Type B pancreatic cell (in vitro differentiated cells): Measurements from ENCODE around the gene IGF2. TPM values are rescaled to one million over a fixed set of nuclear protein-coding genes. Genes with fewer than 3 reads are reported as not detected.

Source experiments
- DNase-seq: peaks from one replicate; pipeline ENCODE4 v3.0.0; 2021; ENCODE audit warnings: mixed read lengths; ENCODE audit not compliant: unreplicated experiment; ENCODE audit errors: extremely low spot score
- H3K27ac Mint-ChIP-seq: 2 replicates; pipeline ENCODE4 v1.8.0; 2021; ENCODE audit warnings: mild to moderate bottlenecking, mixed read lengths
- H3K27me3 Mint-ChIP-seq: 2 replicates; pipeline ENCODE4 v1.8.0; 2021; ENCODE audit warnings: mixed read lengths
- H3K36me3 Mint-ChIP-seq: 2 replicates; pipeline ENCODE4 v1.8.0; 2021; ENCODE audit warnings: mixed read lengths
- H3K4me1 Mint-ChIP-seq: one replicate; pipeline ENCODE4 v1.8.0; 2021; ENCODE audit warnings: mixed read lengths; ENCODE audit not compliant: unreplicated experiment
- H3K4me3 Mint-ChIP-seq: 2 replicates; pipeline ENCODE4 v1.8.0; 2021; ENCODE audit warnings: mild to moderate bottlenecking, mixed read lengths
- H3K9me3 Mint-ChIP-seq: 2 replicates; pipeline ENCODE4 v1.8.0; 2021; ENCODE audit warnings: mixed read lengths
- total RNA-seq: library from RNA; stranded (reverse); gene quantifications from 2 replicates; pipeline ENCODE4 v1.2.1, GENCODE V29; 2021; ENCODE audit warnings: low replicate concordance
- TF ChIP-seq, protein P1 (sequence below): fragments of 200-600 bp; sonication (generic); conservative IDR thresholded peaks from 2 replicates; pipeline ENCODE4 v1.5.0; 2021; ENCODE audit warnings: antibody characterized with exemption, mild to moderate bottlenecking

IGF2 gene
- total RNA-seq, 1 donor from 2014 or later: 2,350 TPM

GRCh38 chr11:2092464-2092910 is 46.7 kb downstream of the IGF2 start:
- DNase-seq: peak; percentile 61
- TF ChIP-seq, protein P1, sequence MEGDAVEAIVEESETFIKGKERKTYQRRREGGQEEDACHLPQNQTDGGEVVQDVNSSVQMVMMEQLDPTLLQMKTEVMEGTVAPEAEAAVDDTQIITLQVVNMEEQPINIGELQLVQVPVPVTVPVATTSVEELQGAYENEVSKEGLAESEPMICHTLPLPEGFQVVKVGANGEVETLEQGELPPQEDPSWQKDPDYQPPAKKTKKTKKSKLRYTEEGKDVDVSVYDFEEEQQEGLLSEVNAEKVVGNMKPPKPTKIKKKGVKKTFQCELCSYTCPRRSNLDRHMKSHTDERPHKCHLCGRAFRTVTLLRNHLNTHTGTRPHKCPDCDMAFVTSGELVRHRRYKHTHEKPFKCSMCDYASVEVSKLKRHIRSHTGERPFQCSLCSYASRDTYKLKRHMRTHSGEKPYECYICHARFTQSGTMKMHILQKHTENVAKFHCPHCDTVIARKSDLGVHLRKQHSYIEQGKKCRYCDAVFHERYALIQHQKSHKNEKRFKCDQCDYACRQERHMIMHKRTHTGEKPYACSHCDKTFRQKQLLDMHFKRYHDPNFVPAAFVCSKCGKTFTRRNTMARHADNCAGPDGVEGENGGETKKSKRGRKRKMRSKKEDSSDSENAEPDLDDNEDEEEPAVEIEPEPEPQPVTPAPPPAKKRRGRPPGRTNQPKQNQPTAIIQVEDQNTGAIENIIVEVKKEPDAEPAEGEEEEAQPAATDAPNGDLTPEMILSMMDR: no peak
- Mint-ChIP-seq H3K4me1 (peaks cover 7% of the 10 kb centered on the region), H3K9me3 (no peaks in the 10 kb centered on the region), H3K27me3 (no peaks in the 10 kb centered on the region), H3K27ac (no peak overlapping the region), H3K4me3 (no peak overlapping the region), H3K36me3 (no peaks in the 10 kb centered on the region)

DNA sequence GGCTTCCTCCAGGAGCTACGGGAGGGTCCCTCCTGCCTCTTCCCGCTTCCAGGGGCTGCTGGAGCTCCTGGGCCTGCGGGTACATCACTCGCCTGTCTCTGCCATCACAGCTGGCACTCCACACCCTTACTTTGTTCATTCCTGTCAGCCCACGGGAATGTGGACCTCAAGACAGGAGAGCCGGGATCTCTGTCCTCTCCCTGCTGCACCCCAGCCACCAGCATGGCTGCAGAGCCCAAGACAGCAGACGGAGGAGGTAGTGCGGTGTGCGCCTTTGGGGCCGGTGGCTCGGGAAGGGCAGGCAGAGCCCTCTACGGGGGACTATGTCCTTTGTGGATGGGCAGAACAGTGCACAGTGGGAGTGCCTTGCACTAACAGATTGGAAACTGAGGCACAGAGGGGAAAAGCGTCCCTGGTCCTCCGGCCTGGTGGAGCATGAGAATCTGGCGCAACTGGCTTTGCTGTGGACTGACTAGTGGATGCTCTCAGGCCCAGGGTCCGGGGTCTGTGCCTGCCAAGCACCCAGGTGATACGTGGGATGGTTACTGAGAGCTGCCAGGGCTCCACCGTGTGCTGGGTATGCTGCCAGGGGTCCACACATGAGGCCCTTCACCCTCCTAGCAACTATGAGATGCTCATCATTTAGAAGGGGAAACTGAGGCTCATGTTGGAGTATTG is 47.3 kb downstream of the IGF2 start:
- DNase-seq: peak; percentile 55
- TF ChIP-seq, protein P1: no peak
- Mint-ChIP-seq H3K9me3 (no peaks in the 10 kb centered on the region), H3K27ac (no peak overlapping the region), H3K27me3 (no peaks in the 10 kb centered on the region), H3K4me1 (peaks cover 2% of the 10 kb centered on the region), H3K4me3 (no peak overlapping the region), H3K36me3 (no peaks in the 10 kb centered on the region)

DNA sequence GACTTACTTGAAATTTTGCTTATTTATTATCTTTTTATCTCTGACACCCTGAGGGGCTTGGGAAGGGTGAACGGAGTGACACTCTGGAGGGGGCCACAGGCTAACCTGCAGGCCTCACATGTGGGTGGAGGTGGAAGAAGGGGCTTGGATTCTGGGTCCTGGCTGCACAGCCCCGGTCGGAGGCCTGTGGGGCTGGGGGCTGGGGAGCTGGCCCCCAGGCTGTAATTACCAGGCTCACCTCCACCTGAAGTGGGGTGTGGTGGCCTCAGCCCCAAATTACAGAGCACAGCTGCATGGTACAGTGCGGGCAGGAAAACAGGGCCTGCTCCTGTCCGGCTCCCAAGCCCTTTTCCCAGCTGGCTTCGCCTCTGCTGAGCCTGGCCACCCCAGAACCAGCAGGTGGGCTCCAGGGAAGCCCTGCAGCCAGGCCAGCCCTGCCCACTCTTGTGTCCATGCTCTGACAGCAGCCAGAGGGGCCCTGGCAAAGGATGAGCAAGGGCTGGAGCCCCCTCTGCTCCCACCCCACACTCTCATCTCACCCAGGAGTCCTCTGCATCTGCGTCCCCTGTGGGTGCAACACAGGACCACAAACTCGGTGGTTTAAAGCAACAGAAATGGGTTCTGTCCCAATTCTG is 48.0 kb downstream of the IGF2 start:
- H3K4me3 Mint-ChIP-seq: no peak overlapping the region
- H3K27me3 Mint-ChIP-seq: no peaks in the 10 kb centered on the region
- no peaks in the 10 kb centered on the region for H3K9me3 Mint-ChIP-seq
- DNase-seq: peak; percentile 58
- no peak overlapping the region for H3K27ac Mint-ChIP-seq
- TF ChIP-seq, protein P1: no peak
- no peaks in the 10 kb centered on the region for H3K4me1 Mint-ChIP-seq
- H3K36me3 Mint-ChIP-seq: no peaks in the 10 kb centered on the region

DNA sequence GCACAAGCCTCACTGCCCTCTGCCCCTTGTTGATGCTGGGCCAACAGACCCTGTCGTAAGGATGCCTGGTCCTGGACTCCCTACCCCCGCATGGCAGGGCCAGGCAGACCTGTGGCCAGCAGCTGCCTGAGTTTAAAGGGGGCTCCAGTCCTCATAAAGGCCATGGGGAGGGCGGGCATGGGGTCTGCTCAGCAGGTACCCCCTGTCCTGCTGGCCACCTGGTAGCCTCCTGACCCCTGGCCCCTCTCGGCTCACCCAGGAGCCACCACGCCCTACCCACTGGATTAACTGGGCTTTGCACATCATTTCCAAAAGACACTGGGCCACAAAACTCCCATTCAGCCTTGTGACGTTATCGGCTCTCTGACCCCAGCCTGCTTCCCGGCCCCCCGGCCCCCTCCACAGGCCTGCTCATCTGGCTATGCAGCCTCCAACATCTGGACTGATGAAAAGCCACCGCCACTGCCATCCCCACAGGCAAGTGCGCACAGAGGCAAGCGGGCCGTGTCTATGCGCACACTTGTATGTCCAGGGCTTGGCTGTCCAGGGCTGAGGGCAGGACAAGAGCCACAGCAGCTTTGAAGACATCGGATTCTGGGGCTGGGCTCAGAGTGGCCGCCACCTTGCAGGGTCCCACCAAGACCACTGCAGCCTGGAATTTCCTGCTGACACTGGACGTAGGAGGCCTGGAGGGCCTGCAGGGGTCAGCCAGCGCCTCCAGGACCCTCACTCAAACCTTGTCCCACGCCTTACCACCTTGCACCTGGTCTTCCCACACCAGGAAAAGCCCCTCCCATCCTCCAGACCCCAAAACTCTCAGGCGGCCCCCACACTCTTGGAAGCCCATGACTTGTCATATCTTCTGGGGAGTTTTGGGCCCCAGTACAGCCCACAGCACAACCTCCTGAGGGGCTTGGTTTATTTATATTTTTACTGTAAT is 48.7 kb downstream of the IGF2 start:
- no peaks in the 10 kb centered on the region for H3K27me3 Mint-ChIP-seq
- no peaks in the 10 kb centered on the region for H3K4me1 Mint-ChIP-seq
- H3K4me3 Mint-ChIP-seq: no peak overlapping the region
- no peak overlapping the region for H3K27ac Mint-ChIP-seq
- TF ChIP-seq, protein P1: no peak
- no peaks in the 10 kb centered on the region for H3K36me3 Mint-ChIP-seq
- no peak for DNase-seq
- H3K9me3 Mint-ChIP-seq: no peaks in the 10 kb centered on the region

- TF ChIP-seq, protein P1: no peak
- no peaks in the 10 kb centered on the region for H3K4me1 Mint-ChIP-seq
- H3K9me3 Mint-ChIP-seq: no peaks in the 10 kb centered on the region
- H3K27ac Mint-ChIP-seq: no peak overlapping the region
- H3K27me3 Mint-ChIP-seq: no peaks in the 10 kb centered on the region
- H3K36me3 Mint-ChIP-seq: no peaks in the 10 kb centered on the region
- no peak overlapping the region for H3K4me3 Mint-ChIP-seq
- no peak for DNase-seq
These were observed 49.5 kb downstream of the IGF2 start for GRCh38 chr11:2089536-2090165.
